SK-N-SH (cell line): ENCODE results near the gene ATF6B. TPM values are rescaled to one million over a fixed set of nuclear protein-coding genes. Genes with fewer than 3 reads are reported as not detected.

Experiments
- CHD2 ChIP-seq: fragments of 150-350 bp; IDR thresholded peaks from 2 replicates; pipeline ENCODE4 v1.6.1; 2018; ENCODE audit warnings: low read length; ENCODE audit not compliant: partially characterized antibody
- ELF1 ChIP-seq: IDR thresholded peaks from 2 replicates; pipeline ENCODE4 v1.4.0; 2012
- EP300 ChIP-seq, 2 experiments: IDR thresholded peaks; 2 replicates each; pipeline versions ENCODE4 v1.4.0 to v1.6.1; 2012; ENCODE audit warnings: borderline replicate concordance in 1 of 2, low read depth in 1 of 2, low read length in 1 of 2
- FOXJ3 ChIP-seq: sonication (generic); formaldehyde crosslinking; IDR thresholded peaks from 2 replicates; pipeline ENCODE4 v1.5.1; 2020; ENCODE audit warnings: mild to moderate bottlenecking, missing genetic modification reagents
- FOXM1 ChIP-seq: IDR thresholded peaks from 2 replicates; pipeline ENCODE4 v1.4.0; 2012; ENCODE audit warnings: low read depth, mild to moderate bottlenecking
- GATA2 ChIP-seq: sonication (generic); formaldehyde crosslinking; IDR thresholded peaks from 2 replicates; pipeline ENCODE4 v1.5.0; 2020; ENCODE audit warnings: mild to moderate bottlenecking, missing genetic modification reagents
- MAX ChIP-seq: IDR thresholded peaks from 2 replicates; pipeline ENCODE4 v1.4.0; 2012; ENCODE audit warnings: low read depth
- MEF2A ChIP-seq: IDR thresholded peaks from 2 replicates; pipeline ENCODE4 v1.4.0; 2012; ENCODE audit warnings: low read depth, borderline replicate concordance
- MXI1 ChIP-seq: IDR thresholded peaks from 2 replicates; pipeline ENCODE4 v1.6.1; 2012; ENCODE audit warnings: mild to moderate bottlenecking, low read depth, low read length, improper control_type of control experiment
- NFIC ChIP-seq: IDR thresholded peaks from 2 replicates; pipeline ENCODE4 v1.4.0; 2012; ENCODE audit warnings: borderline replicate concordance
- NRF1 ChIP-seq: IDR thresholded peaks from 2 replicates; pipeline ENCODE4 v1.6.1; 2012; ENCODE audit warnings: low read depth, mild to moderate bottlenecking, low read length
- POLR2AphosphoS5 ChIP-seq: IDR thresholded peaks from 2 replicates; pipeline ENCODE4 v1.6.1; 2012; ENCODE audit warnings: low read depth, low read length
- RCOR1 ChIP-seq: fragments of 150-350 bp; IDR thresholded peaks from 2 replicates; pipeline ENCODE4 v1.6.1; 2017; ENCODE audit warnings: antibody characterized with exemption, low read length
- SIN3A ChIP-seq: IDR thresholded peaks from 2 replicates; pipeline ENCODE4 v1.6.1; 2012; ENCODE audit warnings: low read depth, mild to moderate bottlenecking, low read length, moderate library complexity, borderline replicate concordance
- SMC3 ChIP-seq: IDR thresholded peaks from 2 replicates; pipeline ENCODE4 v1.6.1; 2012; ENCODE audit warnings: low read depth, low read length, improper control_type of control experiment
- TAF1 ChIP-seq: IDR thresholded peaks from 2 replicates; pipeline ENCODE4 v1.6.1; 2012; ENCODE audit warnings: low read depth, mild to moderate bottlenecking, low read length, moderate library complexity, borderline replicate concordance
- TCF12 ChIP-seq: IDR thresholded peaks from 2 replicates; pipeline ENCODE4 v1.4.0; 2012
- TEAD4 ChIP-seq: IDR thresholded peaks from 2 replicates; pipeline ENCODE4 v1.4.0; 2012; ENCODE audit warnings: mild to moderate bottlenecking, borderline replicate concordance; ENCODE audit not compliant: insufficient read depth
- polyA plus RNA-seq, 3 experiments: library from polyadenylated mRNA; depleted of rRNA; stranded (reverse); fragments of >200 nt; gene quantifications; 2 replicates each; pipeline ENCODE4 v1.2.3, GENCODE V29; 2012
- TF ChIP-seq, protein P1 (sequence below): IDR thresholded peaks from 2 replicates; pipeline ENCODE4; 2012
- TF ChIP-seq, protein P2 (sequence below): fragments of 200-600 bp; sonication (generic); IDR thresholded peaks from 2 replicates; pipeline ENCODE4 v1.6.1; 2017; ENCODE audit warnings: antibody characterized with exemption, mild to moderate bottlenecking, moderate library complexity
- TF ChIP-seq, protein P3 (sequence below): fragments of 150-350 bp; IDR thresholded peaks from 2 replicates; pipeline ENCODE4 v1.6.1; 2016; ENCODE audit warnings: mild to moderate bottlenecking, low read depth, low read length

The ATF6B gene
- polyA plus RNA-seq, 1 of the 3 experiments (the other 2 are of a cell fraction), result 61.3 TPM

DNA sequence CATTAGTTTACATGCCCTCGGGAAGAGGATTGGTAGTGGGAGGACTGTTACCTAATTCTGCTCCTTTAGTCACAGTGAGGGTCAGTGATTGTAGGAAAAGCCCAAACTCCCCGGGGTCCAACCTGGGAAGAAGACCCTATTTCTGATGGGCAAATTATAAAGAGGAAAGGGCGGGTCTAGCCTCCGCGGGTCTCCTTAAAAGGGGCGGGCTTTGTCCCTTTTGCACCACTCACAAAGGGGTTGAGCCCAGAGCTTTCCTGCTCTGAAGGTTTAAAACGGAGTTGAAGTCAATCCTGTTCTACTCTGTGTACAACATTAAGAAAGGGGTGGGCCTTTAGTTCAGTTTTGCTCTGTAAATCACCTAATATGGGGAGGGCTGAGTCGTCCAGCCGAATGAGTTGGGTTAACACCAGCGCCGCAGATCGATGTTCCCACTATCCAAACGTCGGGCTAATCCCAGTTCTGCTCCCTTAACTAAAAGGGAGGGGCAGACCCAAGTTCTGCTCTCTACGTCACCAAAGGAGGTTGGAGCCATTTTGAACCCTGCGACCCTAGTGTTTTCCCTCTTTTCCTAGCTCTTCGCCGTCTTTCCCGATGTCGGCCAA is 49.2 kb upstream of the ATF6B start (continued):
- TF ChIP-seq FOXM1, result no peak
- TF ChIP-seq FOXJ3 (CRISPR knock-in tag), result no peak
- no peak for TF ChIP-seq EP300 (IDR thresholded peaks at IDR 0.05; ENCODE audit: borderline replicate concordance in 1 of 2, low read depth in 1 of 2, low read length in 1 of 2)
- TF ChIP-seq SMC3, result no peak
- no peak for TF ChIP-seq CHD2
- no peak for TF ChIP-seq GATA2 (CRISPR knock-in tag)
- TF ChIP-seq MAX, result no peak
- no peak for TF ChIP-seq TCF12
- TF ChIP-seq, protein P1, sequence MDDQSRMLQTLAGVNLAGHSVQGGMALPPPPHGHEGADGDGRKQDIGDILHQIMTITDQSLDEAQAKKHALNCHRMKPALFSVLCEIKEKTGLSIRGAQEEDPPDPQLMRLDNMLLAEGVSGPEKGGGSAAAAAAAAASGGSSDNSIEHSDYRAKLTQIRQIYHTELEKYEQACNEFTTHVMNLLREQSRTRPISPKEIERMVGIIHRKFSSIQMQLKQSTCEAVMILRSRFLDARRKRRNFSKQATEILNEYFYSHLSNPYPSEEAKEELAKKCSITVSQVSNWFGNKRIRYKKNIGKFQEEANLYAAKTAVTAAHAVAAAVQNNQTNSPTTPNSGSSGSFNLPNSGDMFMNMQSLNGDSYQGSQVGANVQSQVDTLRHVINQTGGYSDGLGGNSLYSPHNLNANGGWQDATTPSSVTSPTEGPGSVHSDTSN, result no peak
- TF ChIP-seq MEF2A, result no peak
- no peak for TF ChIP-seq ELF1
- peak; percentile 56 for TF ChIP-seq POLR2AphosphoS5
- no peak for TF ChIP-seq NFIC
- TF ChIP-seq NRF1, result no peak
- TF ChIP-seq SIN3A, result no peak; the same call in 1 of the 2 replicates
- TF ChIP-seq, protein P2, sequence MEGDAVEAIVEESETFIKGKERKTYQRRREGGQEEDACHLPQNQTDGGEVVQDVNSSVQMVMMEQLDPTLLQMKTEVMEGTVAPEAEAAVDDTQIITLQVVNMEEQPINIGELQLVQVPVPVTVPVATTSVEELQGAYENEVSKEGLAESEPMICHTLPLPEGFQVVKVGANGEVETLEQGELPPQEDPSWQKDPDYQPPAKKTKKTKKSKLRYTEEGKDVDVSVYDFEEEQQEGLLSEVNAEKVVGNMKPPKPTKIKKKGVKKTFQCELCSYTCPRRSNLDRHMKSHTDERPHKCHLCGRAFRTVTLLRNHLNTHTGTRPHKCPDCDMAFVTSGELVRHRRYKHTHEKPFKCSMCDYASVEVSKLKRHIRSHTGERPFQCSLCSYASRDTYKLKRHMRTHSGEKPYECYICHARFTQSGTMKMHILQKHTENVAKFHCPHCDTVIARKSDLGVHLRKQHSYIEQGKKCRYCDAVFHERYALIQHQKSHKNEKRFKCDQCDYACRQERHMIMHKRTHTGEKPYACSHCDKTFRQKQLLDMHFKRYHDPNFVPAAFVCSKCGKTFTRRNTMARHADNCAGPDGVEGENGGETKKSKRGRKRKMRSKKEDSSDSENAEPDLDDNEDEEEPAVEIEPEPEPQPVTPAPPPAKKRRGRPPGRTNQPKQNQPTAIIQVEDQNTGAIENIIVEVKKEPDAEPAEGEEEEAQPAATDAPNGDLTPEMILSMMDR, result no peak
- peak; percentile 49 for TF ChIP-seq TAF1
- no peak for TF ChIP-seq RCOR1
- no peak for TF ChIP-seq MXI1
- TF ChIP-seq, protein P3, sequence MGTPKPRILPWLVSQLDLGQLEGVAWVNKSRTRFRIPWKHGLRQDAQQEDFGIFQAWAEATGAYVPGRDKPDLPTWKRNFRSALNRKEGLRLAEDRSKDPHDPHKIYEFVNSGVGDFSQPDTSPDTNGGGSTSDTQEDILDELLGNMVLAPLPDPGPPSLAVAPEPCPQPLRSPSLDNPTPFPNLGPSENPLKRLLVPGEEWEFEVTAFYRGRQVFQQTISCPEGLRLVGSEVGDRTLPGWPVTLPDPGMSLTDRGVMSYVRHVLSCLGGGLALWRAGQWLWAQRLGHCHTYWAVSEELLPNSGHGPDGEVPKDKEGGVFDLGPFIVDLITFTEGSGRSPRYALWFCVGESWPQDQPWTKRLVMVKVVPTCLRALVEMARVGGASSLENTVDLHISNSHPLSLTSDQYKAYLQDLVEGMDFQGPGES, result no peak
- TF ChIP-seq TEAD4, result no peak
- TF ChIP-seq, all 33 proteins: peak for 4
